HepG2 (cell line): ENCODE data around the gene GLRX2. TPM values are rescaled to one million over a fixed set of nuclear protein-coding genes. Genes with fewer than 3 reads are reported as not detected.

ENCODE experiments used
- ATAC-seq: fragments of 200-7000 bp; cut with Tn5 transposase; 3 replicates; pipeline ENCODE4 v1.9.1; 2020; ENCODE audit warnings: mild to moderate bottlenecking, moderate library complexity
- BruUV-seq: library from RNA; stranded (reverse); fragments of 400-500 nt; replicated peaks from 2 replicates; lab custom pipeline; 2021; lab: Mats Ljungman, UMichigan
- CTCF ChIA-PET: fragments of 300-600 bp; formaldehyde crosslinking; extraction: SDS; loops from one replicate; lab custom pipeline; 2021; ENCODE audit warnings: low total read pairs, inconsistent platforms, low intra/inter-chr PET ratio; lab: Yijun Ruan, JAX
- POLR2A ChIA-PET: fragments of 350-600 bp; sonication (Branson Sonifier 250); formaldehyde crosslinking; loops from one replicate; lab custom pipeline; 2020; ENCODE audit warnings: antibody characterized with exemption, inconsistent platforms; lab: Yijun Ruan, JAX
- DNase-seq: peaks from one replicate; pipeline ENCODE4 v3.0.0-alpha.2; 2015; ENCODE audit warnings: low spot score
- FAIRE-seq: peaks from 3 replicates; lab custom pipeline; 2011; peaks lifted over from hg19 to GRCh38; lab: Jason Lieb, UNC
- H2AFZ ChIP-seq: one replicate; pipeline ENCODE4 v1.6.1; 2011; ENCODE audit warnings: low read length, inconsistent platforms
- H3K27ac ChIP-seq: fragments of 300-600 bp; 3 replicates; pipeline ENCODE4 v1.8.0; 2011; ENCODE audit warnings: mixed run types, mild to moderate bottlenecking, mixed read lengths, low read length, inconsistent platforms; ENCODE audit not compliant: insufficient read depth; ENCODE audit errors: extremely low read length
- H3K27me3 ChIP-seq, 2 experiments: fragments of 200-600 bp in 1 of 2; 2 replicates in 1 of 2; 3 replicates in 1 of 2; pipeline versions ENCODE4 v1.6.0 to v1.8.0; 2011; ENCODE audit warnings: low read length in 2 of 2, mild to moderate bottlenecking in 2 of 2, moderate library complexity in 2 of 2, inconsistent platforms in 1 of 2; ENCODE audit not compliant: insufficient read depth in 2 of 2, control insufficient read depth in 1 of 2
- H3K36me3 ChIP-seq, 2 experiments: fragments of 200-600 bp in 1 of 2; replicated peaks in 1 of 2; 2 replicates in 1 of 2; 3 replicates in 1 of 2; pipeline versions ENCODE4 v1.5.1 to v1.8.0; 2011; ENCODE audit warnings: low read length in 2 of 2, inconsistent platforms in 1 of 2; ENCODE audit not compliant: insufficient read depth in 2 of 2, control insufficient read depth in 1 of 2
- H3K4me1 ChIP-seq: 2 replicates; pipeline ENCODE4 v1.5.1; 2012; ENCODE audit warnings: low read length, inconsistent platforms; ENCODE audit not compliant: insufficient read depth
- H3K4me2 ChIP-seq: 2 replicates; pipeline ENCODE4 v1.6.0; 2011; ENCODE audit warnings: low read depth, low read length, inconsistent platforms
- H3K4me3 ChIP-seq, 3 experiments: fragments of 200-600 bp in 1 of 3; sonication (generic), shearing (Covaris generic) in 1 of 3; replicated peaks in 1 of 3; 2 replicates each; pipeline ENCODE4 v1.5.1; 2011 to 2016; ENCODE audit warnings: low read length in 3 of 3, inconsistent platforms in 2 of 3, low read depth in 2 of 3, mild to moderate bottlenecking in 2 of 3, control low read depth in 1 of 3, mixed read lengths in 1 of 3; ENCODE audit not compliant: insufficient read depth in 1 of 3
- H3K79me2 ChIP-seq: one replicate; pipeline ENCODE4 v1.6.1; 2011; ENCODE audit warnings: low read length, inconsistent platforms; ENCODE audit not compliant: insufficient read depth
- H3K9ac ChIP-seq: 2 replicates; pipeline ENCODE4 v1.6.0; 2011; ENCODE audit warnings: mild to moderate bottlenecking, low read depth, low read length, inconsistent platforms; ENCODE audit not compliant: insufficient read depth
- H3K9me3 ChIP-seq: 2 replicates; pipeline ENCODE4 v1.5.1; 2012; ENCODE audit warnings: mild to moderate bottlenecking, low read length
- H4K20me1 ChIP-seq: 2 replicates; pipeline ENCODE4 v1.6.0; 2011; ENCODE audit warnings: inconsistent platforms, mild to moderate bottlenecking, low read length, moderate library complexity; ENCODE audit not compliant: insufficient read depth
- ADNP ChIP-seq: sonication (generic); formaldehyde crosslinking; IDR thresholded peaks from 2 replicates; pipeline ENCODE4 v1.4.0; 2020; ENCODE audit warnings: missing genetic modification reagents
- ATF7 ChIP-seq, 2 experiments: fragments of 450-650 bp in 1 of 2; sonication (generic) in 1 of 2; formaldehyde crosslinking in 1 of 2; IDR thresholded peaks; 2 replicates each; pipeline versions ENCODE4 v1.4.0 to v1.6.1; 2016 to 2020; ENCODE audit warnings: antibody characterized with exemption in 1 of 2, mild to moderate bottlenecking in 1 of 2, missing genetic modification reagents in 1 of 2
- HINFP ChIP-seq: sonication (generic); formaldehyde crosslinking; IDR thresholded peaks from 2 replicates; pipeline ENCODE4 v1.4.0; 2020; ENCODE audit warnings: low read depth, mild to moderate bottlenecking, missing genetic modification reagents
- MED8 ChIP-seq: sonication (generic); formaldehyde crosslinking; IDR thresholded peaks from 2 replicates; pipeline ENCODE4 v1.8.1; 2023; ENCODE audit warnings: mild to moderate bottlenecking, missing genetic modification reagents; ENCODE audit not compliant: insufficient replicate concordance
- PCBP2 ChIP-seq: fragments of 200-400 bp; formaldehyde crosslinking; optimal IDR thresholded peaks from 2 replicates; pipeline ENCODE3; 2018; ENCODE audit warnings: low read length, low read depth; ENCODE audit not compliant: poor library complexity, severe bottlenecking
- SMC3 ChIP-seq: IDR thresholded peaks from 2 replicates; pipeline ENCODE4 v1.6.1; 2011; ENCODE audit warnings: low read length, improper control_type of control experiment
- SSRP1 ChIP-seq: IDR thresholded peaks from 2 replicates; pipeline ENCODE4 v1.6.1; 2016; ENCODE audit warnings: control low read depth
- ZNF10 ChIP-seq: sonication (generic); formaldehyde crosslinking; IDR thresholded peaks from 2 replicates; pipeline ENCODE4 v1.4.0; 2020; ENCODE audit warnings: mild to moderate bottlenecking, low read depth, missing genetic modification reagents, borderline replicate concordance
- ZNF556 ChIP-seq: sonication (generic); formaldehyde crosslinking; IDR thresholded peaks from 2 replicates; pipeline ENCODE4 v1.4.0; 2020; ENCODE audit warnings: mild to moderate bottlenecking, missing genetic modification reagents, borderline replicate concordance
- ZNF7 ChIP-seq: IDR thresholded peaks from 2 replicates; pipeline ENCODE4 v1.6.1; 2016; ENCODE audit warnings: missing biosample characterization, missing genetic modification reagents
- ZNF790 ChIP-seq: sonication (generic); formaldehyde crosslinking; IDR thresholded peaks from 2 replicates; pipeline ENCODE4 v1.8.0; 2022; ENCODE audit warnings: missing genetic modification reagents, mild to moderate bottlenecking, borderline replicate concordance
- ZSCAN5A ChIP-seq: sonication (generic); formaldehyde crosslinking; IDR thresholded peaks from 2 replicates; pipeline ENCODE4 v1.8.0; 2022; ENCODE audit warnings: mild to moderate bottlenecking, missing genetic modification reagents, borderline replicate concordance
- WGBS: methylation state at CpG from one replicate; pipeline ENCODE4 v1.1.6; 2017; ENCODE audit warnings: low lambda C conversion rate; 5-methylcytosine and 5-hydroxymethylcytosine counted together
- in situ Hi-C: cut with HindIII; loops from 2 replicates; pipeline ENCODE4 v1.10.0; 2017; ENCODE audit warnings: low pct_unique_long_range_greater_than_20kb; ENCODE audit not compliant: extremely low pct_ligation_motif_present
- intact Hi-C: fragments of 100-400 bp; cut with micrococcal nuclease; formaldehyde crosslinking; loops from one replicate; pipeline ENCODE4 v1.10.0; 2022; ENCODE audit not compliant: unreplicated experiment
- polyA plus RNA-seq, 8 experiments: library from polyadenylated mRNA; depleted of rRNA in 3 of 8; stranded (reverse) in 7 of 8; unstranded in 1 of 8; fragments of >200 nt; fragmentation: Illumina TruSeq in 4 of 8; extraction: Trizol in 4 of 8; gene quantifications; 2 replicates each; pipeline versions ENCODE4 v1.2.1 to v1.2.3, GENCODE V29; 2011 to 2016; ENCODE audit warnings: low read depth in 4 of 8, missing spikeins in 1 of 8, mixed read lengths in 1 of 8; ENCODE audit not compliant: insufficient read depth in 1 of 8
- total RNA-seq, 5 experiments: library from RNA; depleted of rRNA; stranded (reverse); fragments of >200 nt; fragmentation: Illumina TruSeq; extraction: Trizol; gene quantifications; 2 replicates each; pipeline ENCODE4 v1.2.3, GENCODE V29; 2016; ENCODE audit warnings: low read depth in 1 of 5
- TF ChIP-seq, protein P1 (sequence below): IDR thresholded peaks from 2 replicates; pipeline ENCODE4 v1.6.1; 2016
- TF ChIP-seq, protein P2 (sequence below): sonication (generic); formaldehyde crosslinking; IDR thresholded peaks from 2 replicates; pipeline ENCODE4 v1.4.0; 2020; ENCODE audit warnings: missing genetic modification reagents, borderline replicate concordance

GLRX2 gene
- total and polyA plus RNA-seq, 2 of the 13 experiments (the other 11 are each of a cell fraction or from before 2014, with no cell fraction given) = 11.9 to 39.0 TPM

DNA sequence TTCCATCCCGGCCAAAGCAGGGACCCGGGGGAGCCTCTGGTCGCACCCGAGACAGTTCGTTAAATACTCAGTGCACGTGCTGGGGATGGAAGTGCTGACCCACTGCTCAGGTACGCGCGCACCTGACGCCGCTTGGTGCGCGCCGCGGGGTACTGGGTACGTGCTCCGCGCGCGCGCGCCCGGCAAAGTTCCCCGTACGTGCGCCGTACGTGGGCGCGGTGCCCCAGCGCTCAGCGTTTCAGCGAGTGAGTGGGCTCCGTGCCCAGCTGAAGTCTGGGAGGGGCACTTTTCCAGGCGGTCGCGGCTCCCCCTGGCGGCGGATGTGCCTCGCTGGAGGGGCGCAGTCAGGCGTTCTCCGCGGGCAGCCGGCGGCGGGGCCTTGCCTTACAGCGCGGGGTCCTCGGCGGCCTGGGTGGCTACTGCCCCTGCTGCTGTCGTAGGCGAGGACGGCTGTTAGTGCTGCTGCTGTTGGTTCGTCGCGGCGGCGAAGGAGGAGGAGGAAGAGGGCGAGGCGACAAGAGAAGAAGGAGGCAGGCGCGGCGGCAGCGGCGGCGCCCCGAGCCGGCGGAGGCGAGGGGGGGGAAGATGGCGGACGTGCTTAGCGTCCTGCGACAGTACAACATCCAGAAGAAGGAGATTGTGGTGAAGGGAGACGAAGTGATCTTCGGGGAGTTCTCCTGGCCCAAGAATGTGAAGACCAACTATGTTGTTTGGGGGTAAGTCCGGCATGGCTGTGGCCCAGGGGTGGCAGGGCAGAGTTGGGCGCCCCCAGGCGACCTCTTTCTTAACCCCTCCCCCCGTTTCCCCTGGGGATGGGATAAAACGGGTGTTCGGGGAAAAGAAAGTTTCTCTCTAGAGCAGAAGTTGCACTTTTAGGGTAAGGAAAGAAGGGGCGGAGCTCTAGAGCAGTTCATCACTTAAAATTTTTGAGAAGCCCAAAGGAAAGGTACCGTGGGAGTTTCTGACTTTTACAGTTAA, 16.7 kb upstream of the GLRX2 start, which contains the start of gene CDC73 (continued):
- TF ChIP-seq ZNF7 (CRISPR knock-in tag) = no peak
- no peak for TF ChIP-seq HINFP (CRISPR knock-in tag)

- no peak for ATAC-seq
- 86% methylated on average over 6 of the region's 6 CpGs for WGBS
- BruUV-seq = TSS peak; percentile 96
- Histone ChIP-seq H4K20me1 (peaks cover 14% of the 10 kb centered on the region), H3K9ac (no peak overlapping the region), H2AFZ (no peak overlapping the region), H3K4me2 (peak overlapping the region; percentile 80), H3K27me3 (no peaks in the 10 kb centered on the region; a peak in 2 of 5 replicates)
- intact Hi-C loops = loop anchor here (5.0 kb wide), 2 partner anchors 313 to 413 kb away; partner anchors contain the start of gene RGS2
- no peak for FAIRE-seq
- no peak for DNase-seq
- POLR2A ChIA-PET = interaction anchor here (2.4 to 3.5 kb wide), 2 partner anchors 8 to 16 kb away, joined by 14 to 31 read pairs; partner anchors contain the start of gene GLRX2
- TF ChIP-seq ATF7 (IDR thresholded peaks at IDR 0.05) (no peak), ATF7 (CRISPR knock-in tag; IDR thresholded peaks at IDR 0.05) (no peak), SMC3 (no peak), MED8 (no peak), ZSCAN5A (CRISPR knock-in tag) (no peak), PCBP2 (no peak), SSRP1 (CRISPR knock-in tag) (no peak), ADNP (CRISPR knock-in tag) (no peak), ZNF10 (CRISPR knock-in tag) (no peak), ZNF790 (no peak), ZNF556 (CRISPR knock-in tag) (no peak)
- TF ChIP-seq, protein P1, sequence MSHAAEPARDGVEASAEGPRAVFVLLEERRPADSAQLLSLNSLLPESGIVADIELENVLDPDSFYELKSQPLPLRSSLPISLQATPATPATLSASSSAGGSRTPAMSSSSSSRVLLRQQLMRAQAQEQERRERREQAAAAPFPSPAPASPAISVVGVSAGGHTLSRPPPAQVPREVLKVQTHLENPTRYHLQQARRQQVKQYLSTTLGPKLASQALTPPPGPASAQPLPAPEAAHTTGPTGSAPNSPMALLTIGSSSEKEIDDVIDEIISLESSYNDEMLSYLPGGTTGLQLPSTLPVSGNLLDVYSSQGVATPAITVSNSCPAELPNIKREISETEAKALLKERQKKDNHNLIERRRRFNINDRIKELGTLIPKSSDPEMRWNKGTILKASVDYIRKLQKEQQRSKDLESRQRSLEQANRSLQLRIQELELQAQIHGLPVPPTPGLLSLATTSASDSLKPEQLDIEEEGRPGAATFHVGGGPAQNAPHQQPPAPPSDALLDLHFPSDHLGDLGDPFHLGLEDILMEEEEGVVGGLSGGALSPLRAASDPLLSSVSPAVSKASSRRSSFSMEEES (CRISPR knock-in tag) = no peak
- TF ChIP-seq, protein P2, sequence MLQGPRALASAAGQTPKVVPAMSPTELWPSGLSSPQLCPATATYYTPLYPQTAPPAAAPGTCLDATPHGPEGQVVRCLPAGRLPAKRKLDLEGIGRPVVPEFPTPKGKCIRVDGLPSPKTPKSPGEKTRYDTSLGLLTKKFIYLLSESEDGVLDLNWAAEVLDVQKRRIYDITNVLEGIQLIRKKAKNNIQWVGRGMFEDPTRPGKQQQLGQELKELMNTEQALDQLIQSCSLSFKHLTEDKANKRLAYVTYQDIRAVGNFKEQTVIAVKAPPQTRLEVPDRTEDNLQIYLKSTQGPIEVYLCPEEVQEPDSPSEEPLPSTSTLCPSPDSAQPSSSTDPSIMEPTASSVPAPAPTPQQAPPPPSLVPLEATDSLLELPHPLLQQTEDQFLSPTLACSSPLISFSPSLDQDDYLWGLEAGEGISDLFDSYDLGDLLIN = no peak
- TF ChIP-seq, all 625 proteins: peak for 0
- Histone ChIP-seq H3K9me3 (no peaks in the 10 kb centered on the region), H3K27ac (no peak overlapping the region), H3K4me1 (peaks cover 43% of the 10 kb centered on the region), H3K36me3 (peaks cover 0 to 4% of the 10 kb centered on the region in 2 experiments; a peak in 2 of 5 replicates), H3K79me2 (peaks cover 34% of the 10 kb centered on the region), H3K4me3 (no peak overlapping the region)
- in situ Hi-C loops = loop anchor here (10.0 kb wide), 1 partner anchor 316 kb away; the partner anchor contains the start of gene RGS2
- CTCF ChIA-PET = interaction anchor here (0.7 kb wide), 1 partner anchor 16 kb away, joined by 4 read pairs; no protein-coding TSS in a partner anchor
Measured at GRCh38 chr1:193120604-193121166, 15.5 kb upstream of the GLRX2 start.
